Bronchial epithelial cell (primary cell): ENCODE measurements around the gene EOGT. TPM values are rescaled to one million over a fixed set of nuclear protein-coding genes. Genes with fewer than 3 reads are reported as not detected.

Experiments
- DNase-seq: peaks from one replicate; pipeline ENCODE4 v3.0.0-alpha.2; 2010; ENCODE audit warnings: low read depth
- FAIRE-seq: peaks from 2 replicates; lab custom pipeline; 2011; peaks lifted over from hg19 to GRCh38; lab: Jason Lieb, UNC
- H3K27me3 ChIP-seq: 2 replicates; pipeline ENCODE4 v1.5.1; 2011; ENCODE audit warnings: low read length; ENCODE audit not compliant: control insufficient read depth, insufficient read depth
- H3K36me3 ChIP-seq: 2 replicates; pipeline ENCODE4 v1.5.1; 2011; ENCODE audit warnings: low read length; ENCODE audit not compliant: control insufficient read depth, insufficient read depth
- H3K4me3 ChIP-seq: 2 replicates; pipeline ENCODE4 v1.5.1; 2011; ENCODE audit warnings: mild to moderate bottlenecking, low read depth, low read length, control low read depth
- CTCF ChIP-seq: IDR thresholded peaks from 2 replicates; pipeline ENCODE4 v1.5.1; 2011; ENCODE audit warnings: mild to moderate bottlenecking, moderate library complexity, low read length, control low read depth, inconsistent platforms; ENCODE audit not compliant: insufficient read depth, severe bottlenecking
- total RNA-seq: library from RNA; depleted of rRNA; stranded (reverse); fragments of >200 nt; gene quantifications from 2 replicates; pipeline ENCODE4 v1.2.1, GENCODE V29; 2014

EOGT gene
- total RNA-seq, 1 donor from 2014 or later, result 33.2 TPM

- TF ChIP-seq CTCF, result no peak
- DNase-seq, result no peak
- no peak for FAIRE-seq
- peaks cover 14% of the 10 kb centered on the region for H3K27me3 ChIP-seq
- no peak overlapping the region for H3K4me3 ChIP-seq
- no peaks in the 10 kb centered on the region for H3K36me3 ChIP-seq
Observed at GRCh38 chr3:68935778-68936177, 77.7 kb downstream of the EOGT start.

- FAIRE-seq (no peak), DNase-seq (no peak)
- no peak for TF ChIP-seq CTCF
- peaks cover 16% of the 10 kb centered on the region for H3K27me3 ChIP-seq
- H3K36me3 ChIP-seq, result no peaks in the 10 kb centered on the region
- no peak overlapping the region for H3K4me3 ChIP-seq
Observed at GRCh38 chr3:68931406-68932149, 81.9 kb downstream of the EOGT start.

Other genes starting within 250 kb of the EOGT start
- not detected in 2 replicates for gene TAFA4, start 81.1 kb downstream of the EOGT start, total RNA-seq
- 21.3 and 28.9 TPM in 2 replicates for gene TMF1, start 38.6 kb upstream of the EOGT start, total RNA-seq
- 46.6 and 58.2 TPM in 2 replicates for gene UBA3, start 66.7 kb upstream of the EOGT start, total RNA-seq
- 37.6 and 39.3 TPM in 2 replicates for gene ARL6IP5, start 71.3 kb upstream of the EOGT start, total RNA-seq
- not detected in 2 replicates for gene LMOD3, start 108.9 kb upstream of the EOGT start, total RNA-seq